Cerebellar nuclear complex (tissue), 1 donor: ENCODE measurements around the gene MAEL.

Experiments used
- DNase-seq, 2 experiments: peaks; one replicate each; lab custom pipeline; 2025; lab: John Stamatoyannopoulos, UW

MAEL gene

GRCh38 chr1:167056529-167057231 is 67.6 kb downstream of the MAEL start:
- no peak for DNase-seq

DNA sequence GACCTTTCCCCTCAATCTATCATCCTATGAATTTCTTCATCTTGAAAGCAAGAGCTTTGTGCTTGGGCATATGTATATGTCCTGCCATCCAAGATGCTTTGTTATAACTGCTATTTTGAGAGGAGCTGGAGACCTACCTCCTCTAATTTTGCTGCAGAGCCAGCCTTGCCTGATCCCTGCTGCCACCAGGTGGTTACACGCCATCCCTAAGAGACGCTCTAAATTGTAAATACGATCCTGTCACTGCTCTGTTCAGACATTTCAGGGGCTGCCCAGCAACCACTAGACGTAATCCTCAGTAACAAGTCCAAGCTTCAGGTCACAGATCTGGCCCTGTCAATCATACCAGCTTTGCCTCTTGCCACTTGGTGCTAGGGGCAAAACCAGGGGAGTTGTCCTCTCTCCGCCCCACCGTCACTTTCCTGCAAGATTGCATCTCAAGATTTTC is 68.2 kb downstream of the MAEL start:
- DNase-seq, result peak in 1 of 2 experiments; percentile 67

- DNase-seq, result no peak
These were observed 70.1 kb downstream of the MAEL start for GRCh38 chr1:167059045-167059808.

- DNase-seq, result no peak
These were observed 70.7 kb downstream of the MAEL start for GRCh38 chr1:167059809-167060107.

GRCh38 chr1:167060141-167061072 is 71.3 kb downstream of the MAEL start:
- no peak for DNase-seq

DNA sequence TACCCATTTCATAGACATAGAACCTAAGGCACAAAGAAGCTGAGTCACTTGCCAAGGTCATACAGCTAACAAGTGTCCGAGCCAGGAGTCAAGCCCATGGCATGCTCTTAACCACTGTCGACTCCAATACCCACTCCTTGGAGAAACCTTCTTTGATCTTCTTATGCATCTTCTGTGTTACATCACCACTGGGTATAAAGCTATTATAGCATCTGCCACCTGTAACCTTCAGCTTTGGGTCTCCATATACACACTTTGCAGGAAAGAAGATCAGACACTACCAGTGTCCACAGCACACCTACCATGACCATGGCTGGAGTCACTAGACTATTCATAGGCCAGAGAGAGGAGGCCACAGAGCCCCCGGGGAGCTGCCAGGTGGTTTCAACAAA is 72.0 kb downstream of the MAEL start:
- DNase-seq, result no peak

DNA sequence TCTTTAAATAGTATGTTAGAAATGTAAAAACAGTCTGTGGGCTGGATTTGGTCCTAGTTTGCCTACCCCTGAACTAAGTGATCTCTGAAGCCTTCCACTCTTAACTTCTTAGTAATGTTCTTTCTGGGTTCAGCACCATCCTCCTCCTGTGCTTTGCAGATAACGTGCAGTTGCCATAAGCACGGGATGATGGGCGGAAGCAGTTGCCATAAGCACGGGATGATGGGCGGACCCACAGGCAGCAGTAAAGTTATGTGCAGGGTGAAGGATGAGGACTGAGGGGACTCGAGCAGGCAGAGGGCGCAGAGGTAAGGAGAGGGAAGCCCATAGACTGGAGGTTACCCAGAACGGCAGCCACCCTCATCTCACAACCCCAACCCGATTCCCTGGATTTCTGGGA is 75.5 kb downstream of the MAEL start:
- DNase-seq, result no peak

- no peak for DNase-seq
These were observed 76.4 kb downstream of the MAEL start for GRCh38 chr1:167065471-167065870.

GRCh38 chr1:167066333-167067122 is 77.4 kb downstream of the MAEL start:
- peak in 1 of 2 experiments; percentile 56 for DNase-seq

- no peak for DNase-seq
These were observed 78.8 kb downstream of the MAEL start for GRCh38 chr1:167067904-167068303.

GRCh38 chr1:167068761-167069160 is 79.7 kb downstream of the MAEL start:
- DNase-seq, result no peak

- no peak for DNase-seq
These were observed 82.2 kb downstream of the MAEL start for GRCh38 chr1:167071286-167071685.
